OCI-LY7 (cell line): ENCODE measurements around the gene MRPL36. TPM values are rescaled to one million over a fixed set of nuclear protein-coding genes. Genes with fewer than 3 reads are reported as not detected.

Source experiments
- BruUV-seq: library from RNA; stranded (reverse); fragments of 400-500 nt; replicated peaks from 2 replicates; lab custom pipeline; 2021; lab: Mats Ljungman, UMichigan
- CTCF ChIA-PET: fragments of 300-600 bp; sonication (Branson Sonifier 250); formaldehyde crosslinking; loops from one replicate; lab custom pipeline; 2022; ENCODE audit warnings: antibody characterized with exemption; ENCODE audit not compliant: unreplicated experiment; lab: Charles Lee
- POLR2A ChIA-PET: fragments of 300-600 bp; sonication (Branson Sonifier 250); formaldehyde crosslinking; loops from one replicate; lab custom pipeline; 2022; ENCODE audit warnings: antibody characterized with exemption; lab: Charles Lee
- DNase-seq: peaks from one replicate; pipeline ENCODE4 v3.0.0-alpha.2; 2015; ENCODE audit warnings: low spot score
- H2AFZ ChIP-seq: fragments of 200-600 bp; sonication (generic), shearing (Covaris generic); 2 replicates; pipeline ENCODE4 v1.6.1; 2014; ENCODE audit warnings: mild to moderate bottlenecking, antibody characterized with exemption, low read length, moderate library complexity
- H3K27ac ChIP-seq: fragments of 200-600 bp; sonication (generic); 2 replicates; pipeline ENCODE4 v1.5.1; 2014; ENCODE audit warnings: mixed run types, low read depth, mild to moderate bottlenecking, moderate library complexity, low read length, inconsistent platforms; ENCODE audit not compliant: poor library complexity, severe bottlenecking
- H3K36me3 ChIP-seq: fragments of 200-600 bp; sonication (generic); 2 replicates; pipeline ENCODE4 v1.6.1; 2014; ENCODE audit warnings: mild to moderate bottlenecking, antibody characterized with exemption, low read length, moderate library complexity, mixed read lengths; ENCODE audit not compliant: insufficient read depth
- H3K4me1 ChIP-seq: fragments of 200-600 bp; sonication (generic); 2 replicates; pipeline ENCODE4 v1.5.1; 2014; ENCODE audit warnings: mild to moderate bottlenecking, low read length; ENCODE audit not compliant: insufficient read depth, poor library complexity, severe bottlenecking
- H3K4me2 ChIP-seq: fragments of 200-600 bp; sonication (generic); 2 replicates; pipeline ENCODE4 v1.6.1; 2014; ENCODE audit warnings: mild to moderate bottlenecking, low read length
- H3K4me3 ChIP-seq: fragments of 200-600 bp; sonication (generic); 2 replicates; pipeline ENCODE4 v1.5.1; 2014; ENCODE audit warnings: mild to moderate bottlenecking, low read depth, low read length; ENCODE audit not compliant: poor library complexity, severe bottlenecking
- H3K79me2 ChIP-seq: fragments of 200-600 bp; sonication (generic); 2 replicates; pipeline ENCODE4 v1.6.1; 2016; ENCODE audit warnings: low read depth, mild to moderate bottlenecking, low read length, moderate library complexity, mixed read lengths; ENCODE audit not compliant: insufficient read depth
- H3K9me2 ChIP-seq: fragments of 200-600 bp; sonication (generic); 2 replicates; pipeline ENCODE4 v1.6.1; 2016; ENCODE audit warnings: mild to moderate bottlenecking, low read length, mixed read lengths; ENCODE audit not compliant: insufficient read depth
- H3K9me3 ChIP-seq: fragments of 200-600 bp; sonication (generic); 2 replicates; pipeline ENCODE4 v1.6.1; 2014; ENCODE audit warnings: mild to moderate bottlenecking, mixed run types, low read length, mixed read lengths
- H4K20me1 ChIP-seq: fragments of 200-600 bp; sonication (generic); 2 replicates; pipeline ENCODE4 v1.6.1; 2014; ENCODE audit warnings: mild to moderate bottlenecking, antibody characterized with exemption, low read length, moderate library complexity, mixed read lengths; ENCODE audit not compliant: insufficient read depth
- EZH2phosphoT487 ChIP-seq: fragments of 200-600 bp; sonication (generic); IDR thresholded peaks from 2 replicates; pipeline ENCODE4 v1.6.1; 2018; ENCODE audit warnings: low read depth, borderline replicate concordance, mild to moderate bottlenecking, mixed run types, antibody characterized with exemption, low read length, moderate library complexity, mixed read lengths
- intact Hi-C: fragments of 100-400 bp; cut with micrococcal nuclease; formaldehyde crosslinking; loops from one replicate; pipeline ENCODE4 v1.10.0; 2022; ENCODE audit not compliant: unreplicated experiment
- total RNA-seq, 2 experiments: library from RNA; depleted of rRNA in 1 of 2; stranded (reverse); fragments of >200 nt in 1 of 2; shearing (Covaris generic) in 1 of 2; gene quantifications; 2 replicates each; pipeline ENCODE4 v1.2.3, GENCODE V29; 2014 to 2022
- TF ChIP-seq, protein P1 (sequence below): fragments of 200-600 bp; sonication (generic); conservative IDR thresholded peaks from 2 replicates; pipeline ENCODE4 v1.5.1; 2014; ENCODE audit warnings: mild to moderate bottlenecking, antibody characterized with exemption, low read length, moderate library complexity, mixed read lengths

MRPL36 gene
- total RNA-seq, 2 experiments from 2014 or later: 91.7 to 93.8 TPM

GRCh38 chr5:1815881-1816292 is 16.2 kb upstream of the MRPL36 start:
- Histone ChIP-seq H3K79me2 (peaks cover 5% of the 10 kb centered on the region; the same call in 1 of the 2 replicates), H3K9me3 (no peaks in the 10 kb centered on the region), H2AFZ (no peak overlapping the region), H3K4me2 (no peak overlapping the region), H3K36me3 (peaks cover 100% of the 10 kb centered on the region), H4K20me1 (0 out of 2 replicates have a peak, but pooled peaks cover 5% of the 10 kb centered on the region), H3K9me2 (no peaks in the 10 kb centered on the region), H3K4me3 (no peak overlapping the region), H3K4me1 (peaks cover 10% of the 10 kb centered on the region), H3K27ac (no peak overlapping the region)
- no peak for DNase-seq
- TF ChIP-seq EZH2phosphoT487: no peak
- TF ChIP-seq, protein P1, sequence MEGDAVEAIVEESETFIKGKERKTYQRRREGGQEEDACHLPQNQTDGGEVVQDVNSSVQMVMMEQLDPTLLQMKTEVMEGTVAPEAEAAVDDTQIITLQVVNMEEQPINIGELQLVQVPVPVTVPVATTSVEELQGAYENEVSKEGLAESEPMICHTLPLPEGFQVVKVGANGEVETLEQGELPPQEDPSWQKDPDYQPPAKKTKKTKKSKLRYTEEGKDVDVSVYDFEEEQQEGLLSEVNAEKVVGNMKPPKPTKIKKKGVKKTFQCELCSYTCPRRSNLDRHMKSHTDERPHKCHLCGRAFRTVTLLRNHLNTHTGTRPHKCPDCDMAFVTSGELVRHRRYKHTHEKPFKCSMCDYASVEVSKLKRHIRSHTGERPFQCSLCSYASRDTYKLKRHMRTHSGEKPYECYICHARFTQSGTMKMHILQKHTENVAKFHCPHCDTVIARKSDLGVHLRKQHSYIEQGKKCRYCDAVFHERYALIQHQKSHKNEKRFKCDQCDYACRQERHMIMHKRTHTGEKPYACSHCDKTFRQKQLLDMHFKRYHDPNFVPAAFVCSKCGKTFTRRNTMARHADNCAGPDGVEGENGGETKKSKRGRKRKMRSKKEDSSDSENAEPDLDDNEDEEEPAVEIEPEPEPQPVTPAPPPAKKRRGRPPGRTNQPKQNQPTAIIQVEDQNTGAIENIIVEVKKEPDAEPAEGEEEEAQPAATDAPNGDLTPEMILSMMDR: no peak
- intact Hi-C loops: no loop called here
- POLR2A ChIA-PET: no interaction called here
- no TSS peak for BruUV-seq
- CTCF ChIA-PET: no interaction called here

DNA sequence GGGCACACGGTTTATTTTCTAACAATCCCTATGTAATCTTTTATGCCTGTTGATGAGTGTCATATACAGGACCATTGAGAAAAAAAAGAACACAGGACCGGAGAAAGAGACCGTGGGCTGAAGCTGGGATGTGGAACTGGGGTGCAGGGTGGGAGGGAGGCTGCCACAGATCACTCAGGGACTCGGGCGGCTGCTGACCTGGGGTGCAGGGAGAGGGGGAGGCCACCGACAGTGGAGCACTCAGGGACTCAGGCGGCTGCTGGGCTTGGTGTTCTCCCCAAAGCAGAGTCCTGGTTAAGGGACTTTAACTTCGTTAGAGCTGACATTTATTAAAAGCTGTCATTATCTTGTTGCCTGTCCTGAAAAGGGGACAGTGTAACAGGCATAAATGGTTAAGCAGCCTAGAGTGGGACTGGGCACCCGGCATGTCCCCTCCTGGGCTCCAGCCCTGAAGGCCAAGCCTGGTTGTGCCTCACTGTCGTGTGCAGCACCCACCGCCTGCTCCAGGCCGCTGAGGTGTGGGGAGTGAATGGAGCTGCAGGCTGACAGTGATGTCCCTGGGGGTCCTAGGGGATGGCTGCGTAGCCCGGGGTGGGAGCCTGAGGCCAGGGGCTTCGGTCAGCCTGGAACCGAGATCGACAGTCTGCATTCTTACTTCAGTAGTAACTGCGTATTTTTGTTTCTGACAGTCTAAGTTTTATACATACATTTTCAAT is 15.6 kb upstream of the MRPL36 start:
- H4K20me1 ChIP-seq: 0 out of 2 replicates have a peak, but pooled peaks cover 5% of the 10 kb centered on the region
- no peak overlapping the region for H3K4me2 ChIP-seq
- no peaks in the 10 kb centered on the region for H3K9me3 ChIP-seq
- peaks cover 100% of the 10 kb centered on the region for H3K36me3 ChIP-seq
- intact Hi-C loops: no loop called here
- H3K4me3 ChIP-seq: no peak overlapping the region
- DNase-seq: no peak
- CTCF ChIA-PET: no interaction called here
- H3K9me2 ChIP-seq: no peaks in the 10 kb centered on the region
- peaks cover 10% of the 10 kb centered on the region for H3K4me1 ChIP-seq
- H3K27ac ChIP-seq: no peak overlapping the region
- no TSS peak for BruUV-seq
- POLR2A ChIA-PET: no interaction called here
- H3K79me2 ChIP-seq: peaks cover 5% of the 10 kb centered on the region; the same call in 1 of the 2 replicates
- TF ChIP-seq EZH2phosphoT487: no peak
- TF ChIP-seq, protein P1: no peak
- H2AFZ ChIP-seq: no peak overlapping the region
